IMR-90 (cell line): ENCODE results near the gene ZFR. TPM values are rescaled to one million over a fixed set of nuclear protein-coding genes. Genes with fewer than 3 reads are reported as not detected.

Source experiments
- ATAC-seq: fragments of 200-7000 bp; cut with Tn5 transposase; 2 replicates; pipeline ENCODE4 v1.9.1; 2020; ENCODE audit warnings: low read depth, mild to moderate bottlenecking, moderate library complexity
- BruUV-seq: library from RNA; stranded (reverse); fragments of 400-500 nt; replicated peaks from 2 replicates; lab custom pipeline; 2021; lab: Mats Ljungman, UMichigan
- CTCF ChIA-PET: fragments of 300-600 bp; formaldehyde crosslinking; extraction: SDS; loops from one replicate; lab custom pipeline; 2021; ENCODE audit warnings: antibody characterized with exemption; lab: Yijun Ruan, JAX
- POLR2A ChIA-PET: fragments of 300-600 bp; sonication (Branson Sonifier 250); formaldehyde crosslinking; loops from one replicate; lab custom pipeline; 2022; ENCODE audit warnings: antibody characterized with exemption; ENCODE audit not compliant: unreplicated experiment; lab: Charles Lee
- DNase-seq: peaks from one replicate; pipeline ENCODE4 v3.0.0; 2013
- H2AFZ ChIP-seq: replicated peaks from 2 replicates; pipeline ENCODE3; 2013; ENCODE audit warnings: low read length, mild to moderate bottlenecking; ENCODE audit not compliant: poor library complexity
- H2AK5ac ChIP-seq: 2 replicates; pipeline ENCODE4 v1.6.1; 2013; ENCODE audit warnings: low read depth, low read length, inconsistent platforms
- H2AK9ac ChIP-seq: replicated peaks from 2 replicates; pipeline ENCODE3; 2013; ENCODE audit warnings: mild to moderate bottlenecking, low read depth, low read length, moderate library complexity; ENCODE audit not compliant: poor library complexity
- H2BK120ac ChIP-seq: 2 replicates; pipeline ENCODE4 v1.6.1; 2013; ENCODE audit warnings: low read depth, low read length, inconsistent platforms
- H2BK15ac ChIP-seq: 3 replicates; pipeline ENCODE4 v1.6.1; 2013; ENCODE audit warnings: low read depth, low read length, inconsistent platforms
- H2BK20ac ChIP-seq: 2 replicates; pipeline ENCODE4 v1.6.1; 2013; ENCODE audit warnings: low read depth, mild to moderate bottlenecking, inconsistent platforms, low read length, moderate library complexity
- H2BK5ac ChIP-seq: 2 replicates; pipeline ENCODE4 v1.6.1; 2013; ENCODE audit warnings: mild to moderate bottlenecking, low read depth, low read length, inconsistent platforms; ENCODE audit not compliant: poor library complexity, severe bottlenecking
- H3K14ac ChIP-seq: replicated peaks from 2 replicates; pipeline ENCODE4 v1.6.1; 2013; ENCODE audit warnings: low read depth, low read length, inconsistent platforms
- H3K18ac ChIP-seq: 2 replicates; pipeline ENCODE4 v1.6.1; 2013; ENCODE audit warnings: low read depth, low read length, control low read depth
- H3K23ac ChIP-seq: 2 replicates; pipeline ENCODE4 v1.6.1; 2013; ENCODE audit warnings: low read depth, low read length, inconsistent platforms
- H3K27ac ChIP-seq: 2 replicates; pipeline ENCODE4 v1.5.1; 2013; ENCODE audit warnings: mild to moderate bottlenecking, control low read depth, low read length; ENCODE audit not compliant: insufficient read depth
- H3K27me3 ChIP-seq: 2 replicates; pipeline ENCODE4 v1.6.1; 2013; ENCODE audit warnings: low read length; ENCODE audit not compliant: control insufficient read depth, insufficient read depth
- H3K36me3 ChIP-seq: 2 replicates; pipeline ENCODE4 v1.6.1; 2013; ENCODE audit warnings: low read length, mixed read lengths; ENCODE audit not compliant: control insufficient read depth, insufficient read depth
- H3K4ac ChIP-seq: 2 replicates; pipeline ENCODE4 v1.6.1; 2013; ENCODE audit warnings: low read depth, low read length, inconsistent platforms
- H3K4me1 ChIP-seq: 2 replicates; pipeline ENCODE4 v1.6.1; 2013; ENCODE audit warnings: low read length, mixed read lengths; ENCODE audit not compliant: control insufficient read depth, insufficient read depth
- H3K4me2 ChIP-seq: 2 replicates; pipeline ENCODE4 v1.6.1; 2013; ENCODE audit warnings: low read depth, mild to moderate bottlenecking, control low read depth, low read length, moderate library complexity
- H3K4me3 ChIP-seq: 2 replicates; pipeline ENCODE4 v1.5.1; 2013; ENCODE audit warnings: low read depth, mild to moderate bottlenecking, control low read depth, low read length, moderate library complexity; ENCODE audit not compliant: insufficient read depth
- H3K56ac ChIP-seq: 2 replicates; pipeline ENCODE4 v1.6.1; 2013; ENCODE audit warnings: low read length, inconsistent platforms; ENCODE audit not compliant: insufficient read depth; ENCODE audit errors: extremely low read depth
- H3K79me1 ChIP-seq, 2 experiments: 2 replicates each; pipeline ENCODE4 v1.6.1; 2013; ENCODE audit warnings: low read length in 2 of 2, inconsistent platforms in 1 of 2, low read depth in 1 of 2
- H3K9ac ChIP-seq: 2 replicates; pipeline ENCODE4 v1.6.1; 2013; ENCODE audit warnings: low read depth, low read length, control low read depth
- H3K9me1 ChIP-seq: 2 replicates; pipeline ENCODE4 v1.6.1; 2013; ENCODE audit warnings: low read length, inconsistent platforms; ENCODE audit not compliant: insufficient read depth
- H3K9me3 ChIP-seq: 2 replicates; pipeline ENCODE4 v1.6.1; 2013; ENCODE audit warnings: low read length; ENCODE audit not compliant: control insufficient read depth, insufficient read depth
- H4K20me1 ChIP-seq: 2 replicates; pipeline ENCODE4 v1.6.1; 2013; ENCODE audit warnings: low read length, inconsistent platforms; ENCODE audit not compliant: insufficient read depth
- H4K5ac ChIP-seq: 2 replicates; pipeline ENCODE4 v1.6.1; 2013; ENCODE audit warnings: mild to moderate bottlenecking, low read depth, low read length, control low read depth
- H4K8ac ChIP-seq, 2 experiments: 2 replicates each; pipeline ENCODE4 v1.6.1; 2013; ENCODE audit warnings: low read depth in 2 of 2, low read length in 2 of 2, control low read depth in 1 of 2, inconsistent platforms in 1 of 2
- H4K91ac ChIP-seq: 2 replicates; pipeline ENCODE4 v1.6.1; 2013; ENCODE audit warnings: low read depth, low read length, inconsistent platforms; ENCODE audit not compliant: insufficient read depth
- BHLHE40 ChIP-seq: fragments of 150-350 bp; IDR thresholded peaks from 2 replicates; pipeline ENCODE4 v1.6.1; 2016; ENCODE audit warnings: mild to moderate bottlenecking, low read depth, low read length
- CEBPB ChIP-seq: IDR thresholded peaks from 2 replicates; pipeline ENCODE4 v1.6.1; 2012; ENCODE audit warnings: low read depth, low read length, improper control_type of control experiment
- FOS ChIP-seq: fragments of 150-350 bp; IDR thresholded peaks from 2 replicates; pipeline ENCODE4 v1.6.1; 2016; ENCODE audit warnings: low read depth, low read length
- MAFK ChIP-seq: IDR thresholded peaks from 2 replicates; pipeline ENCODE4 v1.6.1; 2012; ENCODE audit warnings: low read depth, low read length, improper control_type of control experiment
- MXI1 ChIP-seq: IDR thresholded peaks from 2 replicates; pipeline ENCODE4 v1.6.1; 2012; ENCODE audit warnings: low read depth, mild to moderate bottlenecking, low read length, moderate library complexity, borderline replicate concordance
- POLR2A ChIP-seq: IDR thresholded peaks from 2 replicates; pipeline ENCODE4 v1.6.1; 2012; ENCODE audit warnings: mild to moderate bottlenecking, low read depth, low read length
- RAD21 ChIP-seq: IDR thresholded peaks from 2 replicates; pipeline ENCODE4 v1.6.1; 2012; ENCODE audit warnings: low read length, improper control_type of control experiment
- WGBS, 2 experiments: methylation state at CpG; one replicate each; pipeline versions ENCODE4 v1.1.5 to v1.1.7; 2013; ENCODE audit warnings: missing lambda C conversion rate in 2 of 2; ENCODE audit not compliant: insufficient read length in 1 of 2; ENCODE audit errors: extremely low coverage in 2 of 2; 5-methylcytosine and 5-hydroxymethylcytosine counted together
- dilution Hi-C: fragments of 300-500 bp; cut with HindIII; formaldehyde crosslinking; loops from one replicate; pipeline ENCODE4 v1.14.3; 2018; ENCODE audit warnings: low sequenced_read_pairs; ENCODE audit not compliant: unreplicated experiment
- in situ Hi-C: fragments of 300-500 bp; cut with MboI; formaldehyde crosslinking; loops from 3 replicates; pipeline ENCODE4 v1.14.3; 2019; ENCODE audit warnings: low sequenced_read_pairs, inconsistent platforms, mixed read lengths
- intact Hi-C: fragments of 100-400 bp; cut with micrococcal nuclease; formaldehyde crosslinking; loops from 2 replicates; pipeline ENCODE4 v1.10.0; 2022
- polyA plus RNA-seq, 3 experiments: library from polyadenylated mRNA; depleted of rRNA; stranded (reverse); fragments of >200 nt; gene quantifications; 2 replicates each; pipeline ENCODE4 v1.2.3, GENCODE V29; 2012; ENCODE audit warnings: low replicate concordance in 1 of 3
- total RNA-seq: library from RNA; depleted of rRNA; stranded (reverse); fragments of >200 nt; gene quantifications from 2 replicates; pipeline ENCODE4 v1.2.3, GENCODE V29; 2012

The ZFR gene
- total and polyA plus RNA-seq, 2 of the 4 experiments (the other 2 are of a cell fraction): 30.4 to 81.4 TPM

DNA sequence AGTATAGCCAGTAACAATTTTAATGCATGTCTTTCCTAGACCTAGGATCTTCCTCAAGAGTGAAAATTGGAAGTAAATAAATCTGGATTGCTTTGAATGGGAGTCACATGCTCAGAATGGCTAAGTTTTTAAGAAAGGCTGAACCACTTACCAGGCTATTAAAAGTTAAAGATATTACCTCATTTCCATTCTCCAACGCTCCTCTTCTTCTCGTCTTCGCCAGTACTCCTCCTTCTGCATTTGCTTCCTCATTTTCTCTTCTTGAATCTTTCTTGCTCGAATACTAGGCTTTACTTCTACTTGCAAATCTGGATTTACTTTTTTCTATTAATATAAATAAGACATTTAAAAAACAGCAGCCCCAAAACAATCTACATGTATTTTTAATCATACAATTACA lies 49.6 kb downstream of the ZFR start:
- DNase-seq (no peak), ATAC-seq (no peak)
- H2BK15ac ChIP-seq: no peak overlapping the region
- H3K4me2 ChIP-seq: no peak overlapping the region
- H3K14ac ChIP-seq: no peak overlapping the region
- TF ChIP-seq FOS (no peak), CEBPB (no peak), BHLHE40 (no peak), MAFK (no peak), POLR2A (no peak), MXI1 (no peak), RAD21 (no peak)
- H3K23ac ChIP-seq: no peak overlapping the region
- no peak overlapping the region for H3K4ac ChIP-seq
- no peak overlapping the region for H3K4me3 ChIP-seq
- H2AK9ac ChIP-seq: no peak overlapping the region
- H3K36me3 ChIP-seq: peaks cover 43% of the 10 kb centered on the region
- no peak overlapping the region for H2BK20ac ChIP-seq
- H3K79me1 ChIP-seq: peaks cover 3 to 27% of the 10 kb centered on the region in 2 experiments; a peak in 3 of 4 replicates
- no TSS peak for BruUV-seq
- no peak overlapping the region for H3K27ac ChIP-seq
- no peak overlapping the region for H3K9ac ChIP-seq
- H2BK120ac ChIP-seq: no peak overlapping the region
- peaks cover 6% of the 10 kb centered on the region for H3K4me1 ChIP-seq
- dilution Hi-C loops (no loop called here), in situ Hi-C loops (no loop called here), intact Hi-C loops (loop anchor here (5.0 kb wide), 1 partner anchor 202 kb away; no protein-coding TSS in a partner anchor)
- H4K91ac ChIP-seq: no peak overlapping the region
- H4K8ac ChIP-seq: no peak overlapping the region
- WGBS, 2 experiments: 100% methylated on average over 3 of the region's 4 CpGs; no CpG with 5 or more reads in 1 of the 2 experiments
- H4K5ac ChIP-seq: no peak overlapping the region
- peaks cover 11% of the 10 kb centered on the region for H3K9me1 ChIP-seq
- H4K20me1 ChIP-seq: peaks cover 10% of the 10 kb centered on the region; the same call in 1 of the 2 replicates
- H3K56ac ChIP-seq: no peak overlapping the region
- no peaks in the 10 kb centered on the region for H3K9me3 ChIP-seq
- no peaks in the 10 kb centered on the region for H3K27me3 ChIP-seq
- no peak overlapping the region for H2BK5ac ChIP-seq
- no peak overlapping the region for H2AFZ ChIP-seq
- ChIA-PET CTCF (no interaction called here), POLR2A (no interaction called here)
- H2AK5ac ChIP-seq: no peak overlapping the region
- no peak overlapping the region for H3K18ac ChIP-seq
